ENCODE results near the gene IP6K1. TPM values are rescaled to one million over a fixed set of nuclear protein-coding genes. Genes with fewer than 3 reads are reported as not detected.
A peak's percentile ranks its signal among the peaks of the same experiment; 100 is the strongest.
"Not testable (repeated sequence)": the region's sequence is repeated elsewhere in the genome, so short reads cannot be mapped to it uniquely, and the experiment has no call there.

Gene IP6K1
- 10 to 100 TPM; 19.8 to 27.5 TPM for total RNA-seq

DNA sequence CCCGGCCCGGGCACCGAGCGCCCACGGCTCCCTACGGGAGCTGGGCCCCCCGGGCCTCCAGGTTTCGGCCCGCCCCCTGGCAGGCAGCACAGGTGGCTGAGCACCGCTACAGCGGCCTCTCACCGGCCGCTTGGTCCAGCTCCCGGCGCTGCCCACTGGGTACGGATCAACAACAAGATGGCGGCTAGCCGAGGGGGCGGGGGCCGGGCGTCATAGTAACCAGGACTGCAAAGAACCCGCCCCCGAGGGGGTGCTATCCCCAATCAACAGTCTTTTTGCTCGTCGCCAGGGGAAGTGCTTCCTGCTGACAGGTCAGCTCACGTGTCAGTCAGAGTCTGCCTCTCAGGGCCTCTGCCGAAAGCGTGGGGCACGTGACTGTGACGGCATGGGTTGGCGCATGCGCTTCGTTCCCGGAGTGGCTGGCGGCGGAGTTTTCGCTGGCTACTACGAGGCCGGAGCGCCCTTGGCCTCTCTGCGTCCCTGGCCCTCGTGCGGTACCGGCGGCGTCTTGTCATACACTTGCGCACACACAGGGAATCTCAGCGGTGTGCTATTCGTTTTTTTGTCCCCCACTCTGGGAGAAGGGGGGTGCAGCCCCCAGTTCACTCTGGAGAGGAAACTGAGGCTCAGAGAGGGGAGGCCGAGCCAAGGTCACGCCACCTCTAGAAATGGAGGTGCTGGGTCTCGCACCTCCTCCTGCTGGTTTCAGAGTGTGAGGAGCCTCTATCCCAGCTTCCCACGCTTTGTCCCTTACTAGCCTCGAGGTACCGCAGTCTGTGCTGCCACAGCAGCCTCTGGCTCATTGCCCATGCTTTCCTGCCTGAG lies at the start of gene IP6K1:
IP6K1 (minus strand) TSS at position 186 of the 825 bp plus-strand sequence. CDS start 38,502 bp downstream, outside the sequence.
- intact Hi-C loops (cut with DNase I), result no loop called here
- ATAC-seq, result peak; percentile 99
- peaks cover 41% of the 10 kb centered on the region for H3K4me1 ChIP-seq
- H3K27ac ChIP-seq, result peak within 1 kb of the TSS; percentile 88 to 99 (median 96)
- H3K4me3 ChIP-seq, result peak within 1 kb of the TSS; percentile 94 to 99
- no peaks in the 10 kb centered on the region for H3K9me3 ChIP-seq
- peak; percentile 100 for DNase-seq
- peaks cover 0 to under 1% of the 10 kb centered on the region in 2 donors for H3K36me3 ChIP-seq (replicated peaks in 1 of 2; ENCODE audit: insufficient read depth in 1 of 2, low read depth in 2 of 2)
- H3K27me3 ChIP-seq, result no peaks in the 10 kb centered on the region
- TF ChIP-seq POLR2A (IDR thresholded peaks at IDR 0.05) (peak; percentile 72 to 91 (median 89)), CTCF (IDR thresholded peaks at IDR 0.05) (peak in 1 of 7 experiments; percentile 1)
- WGBS, 2 donors, result 0 to 3% methylated on average over 12 to 46 of the region's 55 CpGs

GRCh38 chr3:49831341-49831740 lies 45.0 kb upstream of the IP6K1 start:
- TF ChIP-seq POLR2A (IDR thresholded peaks at IDR 0.05) (no peak), CTCF (IDR thresholded peaks at IDR 0.05) (no peak)
- H3K27ac ChIP-seq, result no peak overlapping the region
- ATAC-seq (no peak), DNase-seq (no peak)
- no peaks in the 10 kb centered on the region for H3K27me3 ChIP-seq
- intact Hi-C loops (cut with DNase I), result loop anchor here (10.0 kb wide), 1 partner anchor 127 kb away; no protein-coding TSS in a partner anchor
- H3K4me3 ChIP-seq, result no peak overlapping the region
- H3K4me1 ChIP-seq, result no peaks in the 10 kb centered on the region
- H3K9me3 ChIP-seq, result no peaks in the 10 kb centered on the region
- WGBS, 2 donors, result 52 to 59% methylated on average over 3 of the region's 3 CpGs
- no peaks in the 10 kb centered on the region for H3K36me3 ChIP-seq (replicated peaks in 1 of 2; ENCODE audit: insufficient read depth in 1 of 2, low read depth in 2 of 2)

- WGBS, 2 donors, result 80 to 88% methylated on average over 6 of the region's 6 CpGs
- H3K27ac ChIP-seq, result no peak overlapping the region
- ATAC-seq, result no peak
- H3K27me3 ChIP-seq, result no peaks in the 10 kb centered on the region
- H3K4me1 ChIP-seq, result no peaks in the 10 kb centered on the region
- no peaks in the 10 kb centered on the region for H3K36me3 ChIP-seq (replicated peaks in 1 of 2; ENCODE audit: insufficient read depth in 1 of 2, low read depth in 2 of 2)
- H3K9me3 ChIP-seq, result no peaks in the 10 kb centered on the region
- no peak for DNase-seq
- no peak overlapping the region for H3K4me3 ChIP-seq
- intact Hi-C loops (cut with DNase I), result no loop called here
- TF ChIP-seq POLR2A (IDR thresholded peaks at IDR 0.05) (no peak), CTCF (IDR thresholded peaks at IDR 0.05) (no peak)
Observed at GRCh38 chr3:49826016-49826415, 39.7 kb upstream of the IP6K1 start.

GRCh38 chr3:49823131-49823530 lies 36.8 kb upstream of the IP6K1 start:
- H3K36me3 ChIP-seq (replicated peaks in 1 of 2; ENCODE audit: insufficient read depth in 1 of 2, low read depth in 2 of 2); ATAC-seq; DNase-seq; H3K9me3 ChIP-seq; H3K4me1 ChIP-seq; H3K27ac ChIP-seq; H3K27me3 ChIP-seq; H3K4me3 ChIP-seq; intact Hi-C loops (cut with DNase I): not testable (repeated sequence)
- 63 to 90% methylated on average over 3 of the region's 3 CpGs for WGBS, 2 donors

GRCh38 chr3:49813497-49814174 lies 27.3 kb upstream of the IP6K1 start, which contains the start of gene UBA7:
Gene UBA7, minus strand, starts transcription at chr3:49813953. Its CDS starts 166 bp downstream, at chr3:49813787.
- peaks cover 21% of the 10 kb centered on the region for H3K4me1 ChIP-seq
- H3K27ac ChIP-seq, result peak within 1 kb of the TSS; percentile 4 to 80 (median 72)
- TF ChIP-seq CTCF (IDR thresholded peaks at IDR 0.05), result no peak
- peak in 2 of 3 donors; percentile 38 to 51 for TF ChIP-seq POLR2A (IDR thresholded peaks at IDR 0.05)
- no peaks in the 10 kb centered on the region for H3K9me3 ChIP-seq
- intact Hi-C loops (cut with DNase I), result no loop called here
- ATAC-seq (peak; percentile 84), DNase-seq (peak; percentile 39 to 71 (median 66))
- H3K36me3 ChIP-seq (replicated peaks in 1 of 2; ENCODE audit: insufficient read depth in 1 of 2, low read depth in 2 of 2), result no peaks in the 10 kb centered on the region
- no peak within 1 kb of the TSS for H3K4me3 ChIP-seq
- WGBS, 2 donors, result 3 to 12% methylated on average over 5 to 8 of the region's 9 CpGs
- H3K27me3 ChIP-seq, result no peaks in the 10 kb centered on the region
